Heart left ventricle (tissue), 13 donors: ENCODE measurements around the gene C16orf95.

Source experiments
- POLR2A ChIP-seq, 2 donors: fragments of 450-650 bp; IDR thresholded peaks; one replicate each; pipeline ENCODE4 v1.6.1; 2017; ENCODE audit warnings: antibody characterized with exemption in 2 of 2, mild to moderate bottlenecking in 2 of 2, moderate library complexity in 2 of 2
- TF ChIP-seq, protein P1 (sequence below), 12 donors: fragments of 200-600 bp; sonication (generic) in 4 of 12; IDR thresholded peaks; one replicate each; pipeline versions ENCODE4 v1.5.0 to v1.8.0; 2018 to 2022; ENCODE audit warnings: antibody characterized with exemption in 12 of 12, mild to moderate bottlenecking in 5 of 12
- donor health status: ischemic (EF 13 %, LVEDD 7.1; RV severe dilation, severe dysfunction).
- donor health status: DM: no; HTN: yes; CAD: no.
- donor health status: DM: no; HTN: no; CAD: no.
- donor health status: ischemic (EF 25% LVEDD 6.9; RV normal size, moderate dysfunction).
- donor health status: ischemic (EF 25% LVEDD 5.7; RV mildly dilated, moderate dysfunction).
- donor health status: ischemic (EF 35%, LVEDD 5.7; RV mildly dilated, moderate dysfunction).
- donor health status: nonischemic (EF 11% LVEDD 7.7; RV severe dilation, severe dysfunction).
- donor health status: DM: yes; HTN: yes; CAD: no.
- donor health status: PGD.
- donor health status: ischemic (EF 29% LVEDD 5.4; RV normal size, mild dysfunction).
- donor health status: nonischemic (EF 23%, LVEDD 6.1; RV moderate dilation, normal function).

GRCh38 chr16:87306516-87306915 lies 10.7 kb downstream of the C16orf95 start:
- TF ChIP-seq POLR2A (IDR thresholded peaks at IDR 0.05): no peak
- TF ChIP-seq, protein P1, sequence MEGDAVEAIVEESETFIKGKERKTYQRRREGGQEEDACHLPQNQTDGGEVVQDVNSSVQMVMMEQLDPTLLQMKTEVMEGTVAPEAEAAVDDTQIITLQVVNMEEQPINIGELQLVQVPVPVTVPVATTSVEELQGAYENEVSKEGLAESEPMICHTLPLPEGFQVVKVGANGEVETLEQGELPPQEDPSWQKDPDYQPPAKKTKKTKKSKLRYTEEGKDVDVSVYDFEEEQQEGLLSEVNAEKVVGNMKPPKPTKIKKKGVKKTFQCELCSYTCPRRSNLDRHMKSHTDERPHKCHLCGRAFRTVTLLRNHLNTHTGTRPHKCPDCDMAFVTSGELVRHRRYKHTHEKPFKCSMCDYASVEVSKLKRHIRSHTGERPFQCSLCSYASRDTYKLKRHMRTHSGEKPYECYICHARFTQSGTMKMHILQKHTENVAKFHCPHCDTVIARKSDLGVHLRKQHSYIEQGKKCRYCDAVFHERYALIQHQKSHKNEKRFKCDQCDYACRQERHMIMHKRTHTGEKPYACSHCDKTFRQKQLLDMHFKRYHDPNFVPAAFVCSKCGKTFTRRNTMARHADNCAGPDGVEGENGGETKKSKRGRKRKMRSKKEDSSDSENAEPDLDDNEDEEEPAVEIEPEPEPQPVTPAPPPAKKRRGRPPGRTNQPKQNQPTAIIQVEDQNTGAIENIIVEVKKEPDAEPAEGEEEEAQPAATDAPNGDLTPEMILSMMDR (IDR thresholded peaks at IDR 0.05): no peak
